H9 (cell line): ENCODE data around the gene FAM120A. TPM values are rescaled to one million over a fixed set of nuclear protein-coding genes. Genes with fewer than 3 reads are reported as not detected.

Source experiments
- DNase-seq: peaks from one replicate; pipeline ENCODE4 v3.0.0-alpha.2; 2017
- H2AFZ ChIP-seq: one replicate; pipeline ENCODE4 v1.6.1; 2013; ENCODE audit warnings: mild to moderate bottlenecking, low read length, control low read depth, moderate library complexity
- H2AK5ac ChIP-seq: 2 replicates; pipeline ENCODE4 v1.6.1; 2013; ENCODE audit warnings: low read length, control low read depth, mixed read lengths; ENCODE audit not compliant: insufficient read length
- H2BK120ac ChIP-seq: one replicate; pipeline ENCODE4 v1.6.1; 2013; ENCODE audit warnings: low read depth, mild to moderate bottlenecking, low read length, control low read depth, inconsistent platforms; ENCODE audit not compliant: poor library complexity, severe bottlenecking
- H2BK12ac ChIP-seq: 2 replicates; pipeline ENCODE4 v1.6.1; 2013; ENCODE audit warnings: low read length, control low read depth, mixed read lengths, low read depth; ENCODE audit not compliant: insufficient read length
- H2BK15ac ChIP-seq: 2 replicates; pipeline ENCODE4 v1.6.1; 2013; ENCODE audit warnings: low read depth, low read length, control low read depth
- H2BK20ac ChIP-seq: one replicate; pipeline ENCODE4 v1.6.1; 2013; ENCODE audit warnings: low read depth, mild to moderate bottlenecking, low read length, control low read depth, inconsistent platforms; ENCODE audit not compliant: poor library complexity, severe bottlenecking
- H2BK5ac ChIP-seq: 2 replicates; pipeline ENCODE4 v1.6.1; 2013; ENCODE audit warnings: low read length, control low read depth, mixed read lengths; ENCODE audit not compliant: insufficient read length
- H3K14ac ChIP-seq: 2 replicates; pipeline ENCODE4 v1.6.1; 2013; ENCODE audit warnings: low read length, control low read depth; ENCODE audit not compliant: insufficient read depth
- H3K18ac ChIP-seq: 2 replicates; pipeline ENCODE4 v1.6.1; 2013; ENCODE audit warnings: low read depth, mild to moderate bottlenecking, mixed read lengths, low read length, control low read depth; ENCODE audit not compliant: insufficient read length
- H3K23ac ChIP-seq: 2 replicates; pipeline ENCODE4 v1.6.1; 2013; ENCODE audit warnings: low read length, control low read depth, mixed read lengths, low read depth; ENCODE audit not compliant: insufficient read length
- H3K23me2 ChIP-seq: 2 replicates; pipeline ENCODE4 v1.6.1; 2013; ENCODE audit warnings: low read depth, mild to moderate bottlenecking, mixed read lengths, low read length, control low read depth; ENCODE audit not compliant: insufficient read length, poor library complexity, severe bottlenecking
- H3K27ac ChIP-seq: 2 replicates; pipeline ENCODE4 v1.5.1; 2013; ENCODE audit warnings: low read length, control low read depth, mixed read lengths, low read depth; ENCODE audit not compliant: insufficient read length
- H3K27me3 ChIP-seq: 2 replicates; pipeline ENCODE4 v1.6.1; 2013; ENCODE audit warnings: low read length, control low read depth, inconsistent platforms; ENCODE audit not compliant: insufficient read depth
- H3K4ac ChIP-seq: 2 replicates; pipeline ENCODE4 v1.6.1; 2013; ENCODE audit warnings: low read depth, mild to moderate bottlenecking, control low read depth, inconsistent platforms, low read length, moderate library complexity
- H3K4me1 ChIP-seq: 2 replicates; pipeline ENCODE4 v1.6.1; 2013; ENCODE audit warnings: low read length, control low read depth, inconsistent platforms; ENCODE audit not compliant: insufficient read depth
- H3K4me2 ChIP-seq: 2 replicates; pipeline ENCODE4 v1.6.1; 2013; ENCODE audit warnings: low read length, control low read depth, mixed read lengths; ENCODE audit not compliant: insufficient read length, insufficient read depth
- H3K56ac ChIP-seq: 2 replicates; pipeline ENCODE4 v1.6.1; 2013; ENCODE audit warnings: low read depth, mild to moderate bottlenecking, mixed read lengths, low read length, control low read depth; ENCODE audit not compliant: insufficient read length
- H3K79me1 ChIP-seq: 2 replicates; pipeline ENCODE4 v1.6.1; 2013; ENCODE audit warnings: low read depth, mild to moderate bottlenecking, moderate library complexity, low read length, control low read depth, inconsistent platforms; ENCODE audit not compliant: insufficient read depth, poor library complexity, severe bottlenecking
- H3K79me2 ChIP-seq: 2 replicates; pipeline ENCODE4 v1.6.1; 2013; ENCODE audit warnings: low read length, control low read depth, inconsistent platforms; ENCODE audit not compliant: insufficient read depth
- H3K9ac ChIP-seq: 2 replicates; pipeline ENCODE4 v1.6.1; 2013; ENCODE audit warnings: low read length, control low read depth, mixed read lengths; ENCODE audit not compliant: insufficient read length; ENCODE audit errors: extremely low read depth
- H3K9me3 ChIP-seq: one replicate; pipeline ENCODE4 v1.6.1; 2013; ENCODE audit warnings: low read depth, low read length, inconsistent platforms; ENCODE audit not compliant: control insufficient read depth
- H3T11ph ChIP-seq: one replicate; pipeline ENCODE4 v1.6.1; 2013; ENCODE audit warnings: mild to moderate bottlenecking, low read length, control low read depth, inconsistent platforms
- H4K20me1 ChIP-seq: one replicate; pipeline ENCODE4 v1.6.1; 2013; ENCODE audit not compliant: control insufficient read depth, insufficient read length, insufficient read depth
- H4K5ac ChIP-seq: 2 replicates; pipeline ENCODE4 v1.6.1; 2013; ENCODE audit warnings: low read depth, mild to moderate bottlenecking, mixed read lengths, low read length, control low read depth; ENCODE audit not compliant: insufficient read length
- H4K8ac ChIP-seq: replicated peaks from 2 replicates; pipeline ENCODE4 v1.6.1; 2013; ENCODE audit warnings: low read length, control low read depth, mixed read lengths, low read depth; ENCODE audit not compliant: insufficient read length
- H4K91ac ChIP-seq: 2 replicates; pipeline ENCODE4 v1.6.1; 2013; ENCODE audit warnings: low read depth, mild to moderate bottlenecking, moderate library complexity, mixed read lengths, low read length, control low read depth; ENCODE audit not compliant: insufficient read length
- H3K27ac Mint-ChIP-seq, 3 experiments: 2 replicates in 2 of 3; 3 replicates in 1 of 3; pipeline ENCODE4 v1.8.0; 2020 to 2021; ENCODE audit warnings: mixed read lengths in 3 of 3, mild to moderate bottlenecking in 1 of 3, moderate library complexity in 1 of 3
- H3K27me3 Mint-ChIP-seq: 2 replicates; pipeline ENCODE4 v1.8.0; 2021; ENCODE audit warnings: low read depth, mild to moderate bottlenecking, moderate library complexity, mixed read lengths
- H3K36me3 Mint-ChIP-seq, 3 experiments: 2 replicates in 2 of 3; 3 replicates in 1 of 3; pipeline ENCODE4 v1.8.0; 2020 to 2021; ENCODE audit warnings: low read depth in 3 of 3, mixed read lengths in 3 of 3; ENCODE audit not compliant: insufficient read depth in 1 of 3
- H3K4me1 Mint-ChIP-seq, 2 experiments: 2 replicates each; pipeline ENCODE4 v1.8.0; 2020; ENCODE audit warnings: mixed read lengths in 2 of 2
- H3K4me3 Mint-ChIP-seq, 2 experiments: 2 replicates in 1 of 2; 3 replicates in 1 of 2; pipeline ENCODE4 v1.8.0; 2020 to 2021; ENCODE audit warnings: mild to moderate bottlenecking in 2 of 2, mixed read lengths in 2 of 2, moderate library complexity in 1 of 2
- H3K9me3 Mint-ChIP-seq, 2 experiments: 2 replicates in 1 of 2; 3 replicates in 1 of 2; pipeline ENCODE4 v1.8.0; 2020; ENCODE audit warnings: mild to moderate bottlenecking in 2 of 2, mixed read lengths in 2 of 2, moderate library complexity in 1 of 2
- WGBS: extraction: QIAGEN DNeasy Blood & Tissue Kit; methylation state at CpG from one replicate; pipeline ENCODE4 v1.1.7; 2013; ENCODE audit warnings: missing lambda C conversion rate, low lambda C conversion rate, mixed read lengths; ENCODE audit not compliant: insufficient read length; ENCODE audit errors: extremely low coverage; 5-methylcytosine and 5-hydroxymethylcytosine counted together
- total RNA-seq: library from RNA; stranded (reverse); gene quantifications from 2 replicates; pipeline ENCODE4 v1.2.1, GENCODE V29; 2021
- TF ChIP-seq, protein P1 (sequence below): fragments of 200-600 bp; sonication (generic); conservative IDR thresholded peaks from 3 replicates; pipeline ENCODE4 v1.8.0; 2021; ENCODE audit warnings: antibody characterized with exemption, mild to moderate bottlenecking

The FAM120A gene
- total RNA-seq, 1 experiment from 2014 or later: 57.7 TPM

GRCh38 chr9:93612796-93613154, 161.3 kb downstream of the FAM120A start:
- Histone ChIP-seq H3K56ac (no peak overlapping the region), H4K91ac (no peak overlapping the region), H2BK120ac (no peak overlapping the region), H3K18ac (no peak overlapping the region), H3K9me3 (no peaks in the 10 kb centered on the region), H3K4me1 (no peaks in the 10 kb centered on the region; the same call in 1 of the 2 replicates), H3K23ac (no peak overlapping the region), H3K4ac (no peak overlapping the region), H3K4me2 (no peak overlapping the region), H4K5ac (no peak overlapping the region), H2BK15ac (no peak overlapping the region), H4K20me1 (no peaks in the 10 kb centered on the region), H2BK12ac (no peak overlapping the region), H3K23me2 (no peaks in the 10 kb centered on the region), H2AFZ (no peak overlapping the region), H3K27ac (no peak overlapping the region), H2AK5ac (no peak overlapping the region), H2BK20ac (no peak overlapping the region), H3K9ac (no peak overlapping the region), H3T11ph (no peak overlapping the region), H4K8ac (no peak overlapping the region), H3K79me2 (peaks cover 7% of the 10 kb centered on the region; the same call in 1 of the 2 replicates), H2BK5ac (no peak overlapping the region), H3K14ac (no peak overlapping the region), H3K27me3 (no peaks in the 10 kb centered on the region), H3K79me1 (peaks cover 2% of the 10 kb centered on the region)
- WGBS: no CpG with 5 or more reads among the region's 5 CpGs
- Mint-ChIP-seq H3K27ac (peak overlapping the region in 1 of 3 experiments; percentile 50; a peak in 2 of 7 replicates), H3K9me3 (peaks cover 11% of the 10 kb centered on the region in 2 experiments), H3K4me1 (peaks cover 16 to 20% of the 10 kb centered on the region in 2 experiments), H3K27me3 (no peaks in the 10 kb centered on the region), H3K36me3 (peaks cover 8 to 14% (median 11%) of the 10 kb centered on the region in 3 experiments), H3K4me3 (no peak overlapping the region)
- TF ChIP-seq, protein P1, sequence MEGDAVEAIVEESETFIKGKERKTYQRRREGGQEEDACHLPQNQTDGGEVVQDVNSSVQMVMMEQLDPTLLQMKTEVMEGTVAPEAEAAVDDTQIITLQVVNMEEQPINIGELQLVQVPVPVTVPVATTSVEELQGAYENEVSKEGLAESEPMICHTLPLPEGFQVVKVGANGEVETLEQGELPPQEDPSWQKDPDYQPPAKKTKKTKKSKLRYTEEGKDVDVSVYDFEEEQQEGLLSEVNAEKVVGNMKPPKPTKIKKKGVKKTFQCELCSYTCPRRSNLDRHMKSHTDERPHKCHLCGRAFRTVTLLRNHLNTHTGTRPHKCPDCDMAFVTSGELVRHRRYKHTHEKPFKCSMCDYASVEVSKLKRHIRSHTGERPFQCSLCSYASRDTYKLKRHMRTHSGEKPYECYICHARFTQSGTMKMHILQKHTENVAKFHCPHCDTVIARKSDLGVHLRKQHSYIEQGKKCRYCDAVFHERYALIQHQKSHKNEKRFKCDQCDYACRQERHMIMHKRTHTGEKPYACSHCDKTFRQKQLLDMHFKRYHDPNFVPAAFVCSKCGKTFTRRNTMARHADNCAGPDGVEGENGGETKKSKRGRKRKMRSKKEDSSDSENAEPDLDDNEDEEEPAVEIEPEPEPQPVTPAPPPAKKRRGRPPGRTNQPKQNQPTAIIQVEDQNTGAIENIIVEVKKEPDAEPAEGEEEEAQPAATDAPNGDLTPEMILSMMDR: no peak
- DNase-seq: no peak
